SK-N-SH (cell line): ENCODE measurements around the gene RAB6B.

ENCODE experiments used
- EP300 ChIP-seq, 2 experiments: IDR thresholded peaks; 2 replicates each; pipeline versions ENCODE4 v1.4.0 to v1.6.1; 2012; ENCODE audit warnings: borderline replicate concordance in 1 of 2, low read depth in 1 of 2, low read length in 1 of 2
- EZH2phosphoT487 ChIP-seq: fragments of 200-600 bp; sonication (generic); IDR thresholded peaks from 2 replicates; pipeline ENCODE4 v1.6.1; 2017; ENCODE audit warnings: low read depth, mixed run types, mild to moderate bottlenecking, antibody characterized with exemption, moderate library complexity, borderline replicate concordance
- NRF1 ChIP-seq: IDR thresholded peaks from 2 replicates; pipeline ENCODE4 v1.6.1; 2012; ENCODE audit warnings: low read depth, mild to moderate bottlenecking, low read length
- RAD21 ChIP-seq: IDR thresholded peaks from 2 replicates; pipeline ENCODE4 v1.6.1; 2012; ENCODE audit warnings: mild to moderate bottlenecking, low read length
- SIN3A ChIP-seq: IDR thresholded peaks from 2 replicates; pipeline ENCODE4 v1.6.1; 2012; ENCODE audit warnings: low read depth, mild to moderate bottlenecking, low read length, moderate library complexity, borderline replicate concordance
- SMC3 ChIP-seq: IDR thresholded peaks from 2 replicates; pipeline ENCODE4 v1.6.1; 2012; ENCODE audit warnings: low read depth, low read length, improper control_type of control experiment
- TEAD4 ChIP-seq: IDR thresholded peaks from 2 replicates; pipeline ENCODE4 v1.4.0; 2012; ENCODE audit warnings: mild to moderate bottlenecking, borderline replicate concordance; ENCODE audit not compliant: insufficient read depth
- YY1 ChIP-seq: IDR thresholded peaks from 2 replicates; pipeline ENCODE4 v1.4.0; 2012; ENCODE audit warnings: low read depth, mild to moderate bottlenecking
- TF ChIP-seq, protein P1 (sequence below): fragments of 150-350 bp; IDR thresholded peaks from 2 replicates; pipeline ENCODE4 v1.6.1; 2017; ENCODE audit warnings: antibody characterized with exemption, low read length, low read depth, borderline replicate concordance
- TF ChIP-seq, protein P2 (sequence below): IDR thresholded peaks from 2 replicates; pipeline ENCODE4 v1.4.0; 2012; ENCODE audit warnings: low read depth
- TF ChIP-seq, protein P3 (sequence below): fragments of 200-600 bp; sonication (generic); IDR thresholded peaks from 2 replicates; pipeline ENCODE4 v1.6.1; 2017; ENCODE audit warnings: antibody characterized with exemption, mild to moderate bottlenecking, moderate library complexity

DNA sequence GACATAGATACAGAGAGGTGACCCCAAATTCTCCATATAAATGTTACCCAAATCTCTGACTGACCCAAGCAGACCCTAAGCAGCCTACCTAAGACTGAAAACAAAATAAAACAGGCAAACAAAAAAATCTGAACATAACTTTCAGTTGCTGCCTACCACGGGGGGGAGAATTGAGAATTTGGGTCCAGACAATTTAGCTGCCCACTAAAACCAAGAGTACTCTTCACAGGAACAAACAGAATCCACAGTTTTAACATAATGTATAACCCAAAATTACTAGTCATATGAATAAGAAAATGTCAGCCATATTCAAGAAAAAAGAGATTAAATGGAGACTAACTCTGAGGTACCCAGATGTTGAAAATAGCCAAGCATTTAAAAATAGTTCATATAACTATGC, 45.6 kb downstream of the RAB6B start:
- TF ChIP-seq EZH2phosphoT487 (no peak), EP300 (IDR thresholded peaks at IDR 0.05; ENCODE audit: borderline replicate concordance in 1 of 2, low read depth in 1 of 2, low read length in 1 of 2) (no peak), SIN3A (no peak), TEAD4 (no peak), SMC3 (no peak), RAD21 (no peak), YY1 (no peak), NRF1 (no peak)
- TF ChIP-seq, protein P1, sequence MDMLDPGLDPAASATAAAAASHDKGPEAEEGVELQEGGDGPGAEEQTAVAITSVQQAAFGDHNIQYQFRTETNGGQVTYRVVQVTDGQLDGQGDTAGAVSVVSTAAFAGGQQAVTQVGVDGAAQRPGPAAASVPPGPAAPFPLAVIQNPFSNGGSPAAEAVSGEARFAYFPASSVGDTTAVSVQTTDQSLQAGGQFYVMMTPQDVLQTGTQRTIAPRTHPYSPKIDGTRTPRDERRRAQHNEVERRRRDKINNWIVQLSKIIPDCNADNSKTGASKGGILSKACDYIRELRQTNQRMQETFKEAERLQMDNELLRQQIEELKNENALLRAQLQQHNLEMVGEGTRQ: no peak
- TF ChIP-seq, protein P2, sequence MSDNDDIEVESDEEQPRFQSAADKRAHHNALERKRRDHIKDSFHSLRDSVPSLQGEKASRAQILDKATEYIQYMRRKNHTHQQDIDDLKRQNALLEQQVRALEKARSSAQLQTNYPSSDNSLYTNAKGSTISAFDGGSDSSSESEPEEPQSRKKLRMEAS: no peak
- TF ChIP-seq, protein P3, sequence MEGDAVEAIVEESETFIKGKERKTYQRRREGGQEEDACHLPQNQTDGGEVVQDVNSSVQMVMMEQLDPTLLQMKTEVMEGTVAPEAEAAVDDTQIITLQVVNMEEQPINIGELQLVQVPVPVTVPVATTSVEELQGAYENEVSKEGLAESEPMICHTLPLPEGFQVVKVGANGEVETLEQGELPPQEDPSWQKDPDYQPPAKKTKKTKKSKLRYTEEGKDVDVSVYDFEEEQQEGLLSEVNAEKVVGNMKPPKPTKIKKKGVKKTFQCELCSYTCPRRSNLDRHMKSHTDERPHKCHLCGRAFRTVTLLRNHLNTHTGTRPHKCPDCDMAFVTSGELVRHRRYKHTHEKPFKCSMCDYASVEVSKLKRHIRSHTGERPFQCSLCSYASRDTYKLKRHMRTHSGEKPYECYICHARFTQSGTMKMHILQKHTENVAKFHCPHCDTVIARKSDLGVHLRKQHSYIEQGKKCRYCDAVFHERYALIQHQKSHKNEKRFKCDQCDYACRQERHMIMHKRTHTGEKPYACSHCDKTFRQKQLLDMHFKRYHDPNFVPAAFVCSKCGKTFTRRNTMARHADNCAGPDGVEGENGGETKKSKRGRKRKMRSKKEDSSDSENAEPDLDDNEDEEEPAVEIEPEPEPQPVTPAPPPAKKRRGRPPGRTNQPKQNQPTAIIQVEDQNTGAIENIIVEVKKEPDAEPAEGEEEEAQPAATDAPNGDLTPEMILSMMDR: no peak
